Cardiac fibroblast (primary cell): Measurements from ENCODE around the gene UBE2S.
"Not testable (repeated sequence)": the region's sequence is repeated elsewhere in the genome, so short reads cannot be mapped to it uniquely, and the experiment has no call there.

ENCODE experiments used
- DNase-seq, 2 donors: peaks; one replicate each; pipeline versions ENCODE4 v3.0.0 to v3.0.0-alpha.2; 2010; ENCODE audit warnings: low read depth in 2 of 2
- H3K4me3 ChIP-seq, 2 donors: replicated peaks in 1 of 2; 1 replicate in 1 of 2; 2 replicates in 1 of 2; pipeline ENCODE4 v1.5.1; 2011; ENCODE audit warnings: low read depth in 2 of 2, low read length in 2 of 2, mild to moderate bottlenecking in 2 of 2, moderate library complexity in 1 of 2
- TF ChIP-seq, protein P1 (sequence below): IDR thresholded peaks from one replicate; pipeline ENCODE4 v1.5.1; 2011; ENCODE audit warnings: low read depth, mild to moderate bottlenecking, low read length, inconsistent platforms

Gene UBE2S

DNA sequence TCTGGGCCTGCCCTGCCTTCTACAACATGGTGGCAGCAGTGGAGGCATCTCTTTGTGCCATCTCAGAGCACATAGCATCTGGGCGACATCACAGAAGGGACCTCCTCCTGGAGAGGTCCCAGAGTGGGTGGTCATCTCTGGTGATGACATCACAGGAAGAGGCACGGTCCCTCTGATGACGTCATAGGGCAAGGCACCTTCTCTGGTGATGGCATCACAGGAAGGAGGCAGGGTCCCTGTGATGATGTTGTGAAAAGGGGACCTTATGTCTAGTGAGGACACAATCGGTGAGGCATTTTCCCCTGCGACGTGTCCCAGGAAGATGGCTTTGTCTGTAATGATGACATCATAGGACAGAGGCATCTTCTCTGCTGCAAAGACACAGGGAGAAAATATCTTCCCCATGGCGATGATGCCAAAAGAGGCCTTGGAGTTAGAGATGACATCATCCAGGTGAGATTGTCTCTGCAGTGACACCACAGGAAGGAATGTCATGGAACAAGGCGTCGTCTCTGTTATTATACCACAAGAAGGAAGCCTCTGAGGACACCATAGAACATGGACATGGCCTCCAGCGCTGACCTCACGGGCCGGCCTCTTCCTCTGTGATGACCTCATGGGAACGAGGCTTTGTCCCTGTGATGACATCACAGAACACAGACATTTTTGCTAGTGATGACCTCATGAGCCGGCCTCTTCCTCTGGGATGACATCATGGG, 24.8 kb upstream of the UBE2S start:
- DNase-seq: no peak
- TF ChIP-seq, protein P1, sequence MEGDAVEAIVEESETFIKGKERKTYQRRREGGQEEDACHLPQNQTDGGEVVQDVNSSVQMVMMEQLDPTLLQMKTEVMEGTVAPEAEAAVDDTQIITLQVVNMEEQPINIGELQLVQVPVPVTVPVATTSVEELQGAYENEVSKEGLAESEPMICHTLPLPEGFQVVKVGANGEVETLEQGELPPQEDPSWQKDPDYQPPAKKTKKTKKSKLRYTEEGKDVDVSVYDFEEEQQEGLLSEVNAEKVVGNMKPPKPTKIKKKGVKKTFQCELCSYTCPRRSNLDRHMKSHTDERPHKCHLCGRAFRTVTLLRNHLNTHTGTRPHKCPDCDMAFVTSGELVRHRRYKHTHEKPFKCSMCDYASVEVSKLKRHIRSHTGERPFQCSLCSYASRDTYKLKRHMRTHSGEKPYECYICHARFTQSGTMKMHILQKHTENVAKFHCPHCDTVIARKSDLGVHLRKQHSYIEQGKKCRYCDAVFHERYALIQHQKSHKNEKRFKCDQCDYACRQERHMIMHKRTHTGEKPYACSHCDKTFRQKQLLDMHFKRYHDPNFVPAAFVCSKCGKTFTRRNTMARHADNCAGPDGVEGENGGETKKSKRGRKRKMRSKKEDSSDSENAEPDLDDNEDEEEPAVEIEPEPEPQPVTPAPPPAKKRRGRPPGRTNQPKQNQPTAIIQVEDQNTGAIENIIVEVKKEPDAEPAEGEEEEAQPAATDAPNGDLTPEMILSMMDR: no peak
- H3K4me3 ChIP-seq: no peak overlapping the region

DNA sequence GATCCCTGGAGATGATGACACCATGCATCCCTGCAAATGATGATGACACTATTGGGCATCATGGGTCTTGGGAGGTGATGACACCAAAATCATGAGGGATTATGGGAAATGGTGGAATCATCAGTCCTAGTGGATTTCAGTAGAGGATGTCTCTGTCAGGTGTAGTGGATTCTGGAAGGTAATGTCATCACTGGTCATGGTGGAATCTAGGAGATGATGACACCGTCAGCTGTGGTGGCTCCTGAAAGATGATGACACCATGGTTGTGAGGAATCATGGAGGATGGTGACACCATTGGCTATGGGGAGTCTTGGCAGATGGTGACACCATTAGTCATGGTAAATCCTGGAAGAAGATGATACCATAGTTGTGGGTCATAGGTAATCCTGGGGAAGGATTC, 23.6 kb upstream of the UBE2S start:
- TF ChIP-seq, protein P1: no peak
- H3K4me3 ChIP-seq: no peak overlapping the region
- no peak for DNase-seq

DNA sequence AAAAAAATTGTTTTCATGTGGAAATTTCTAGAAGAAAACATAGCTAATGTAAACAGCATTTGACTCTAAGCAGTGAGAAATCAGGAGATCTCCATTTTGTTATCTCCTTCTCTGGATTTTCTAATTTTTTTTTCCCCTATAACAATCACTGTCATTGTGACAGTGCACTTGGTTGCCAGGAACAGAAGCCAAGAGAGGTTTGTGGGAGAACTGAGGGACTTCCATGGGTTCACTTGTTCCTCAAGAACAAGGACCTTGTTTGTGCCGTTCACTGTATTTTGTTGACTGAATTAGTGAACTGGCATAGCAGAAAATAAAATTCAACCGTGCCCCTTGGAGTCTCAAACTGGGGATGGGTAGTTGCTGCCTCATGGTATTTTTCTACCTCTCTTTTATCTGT, 18.5 kb upstream of the UBE2S start:
- no peak overlapping the region for H3K4me3 ChIP-seq
- no peak for DNase-seq
- TF ChIP-seq, protein P1: no peak

DNA sequence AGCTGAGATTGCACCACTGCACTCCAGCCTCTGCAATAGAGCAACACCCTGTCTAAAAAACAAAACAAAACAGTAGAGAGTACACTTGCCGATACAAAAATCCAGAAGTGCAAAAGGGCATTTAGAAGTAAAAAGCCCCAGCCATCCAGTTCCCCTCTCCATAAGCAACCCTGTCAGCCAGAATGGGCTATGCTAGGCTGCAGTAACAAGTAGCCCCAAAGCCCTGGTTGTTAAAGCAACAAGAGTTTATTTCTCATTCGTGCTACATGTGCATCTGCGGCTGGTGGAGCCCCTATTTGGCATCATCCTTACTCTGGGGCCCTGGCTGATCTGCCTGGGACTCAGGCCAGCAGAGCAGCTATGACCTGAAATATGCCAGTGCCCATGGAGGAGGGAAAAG, 16.9 kb upstream of the UBE2S start:
- no peak overlapping the region for H3K4me3 ChIP-seq
- DNase-seq: no peak
- TF ChIP-seq, protein P1: no peak

DNA sequence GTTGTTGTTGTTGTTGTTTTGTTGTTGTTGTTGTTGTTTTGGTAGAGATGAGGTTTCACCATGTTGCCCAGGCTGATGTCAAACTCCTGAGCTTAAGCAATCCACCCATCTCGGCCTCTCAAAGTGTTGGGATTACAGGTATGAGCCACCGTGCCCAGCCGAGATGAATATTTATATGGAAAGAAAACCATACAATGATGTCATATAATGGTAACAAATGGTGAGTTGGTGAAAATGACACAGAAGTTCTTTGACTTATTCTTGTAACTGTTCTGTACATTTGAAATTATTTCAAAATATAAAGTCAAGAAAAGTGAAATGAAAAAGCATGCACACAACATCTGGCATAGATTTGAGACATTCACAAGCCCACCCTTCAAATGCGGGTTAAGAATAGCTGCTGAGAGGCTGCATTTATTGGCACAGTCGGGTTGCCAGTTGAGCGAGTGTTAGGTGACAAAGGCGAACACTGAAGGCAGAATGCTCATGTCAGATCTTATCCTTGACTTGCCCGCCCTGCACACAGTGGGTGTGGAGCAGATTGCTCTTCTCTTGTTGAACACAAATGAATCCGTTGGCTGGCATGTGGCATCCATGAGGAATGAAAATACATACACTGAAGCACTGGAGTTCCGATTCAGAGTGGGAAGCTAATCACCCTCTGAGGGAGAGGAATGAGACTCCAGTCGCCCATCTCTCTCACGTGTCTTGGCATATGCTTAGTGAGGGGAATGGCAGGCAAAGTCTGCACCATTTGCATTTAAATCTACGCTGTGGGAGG, 15.8 kb upstream of the UBE2S start:
- no peak overlapping the region for H3K4me3 ChIP-seq

DNA sequence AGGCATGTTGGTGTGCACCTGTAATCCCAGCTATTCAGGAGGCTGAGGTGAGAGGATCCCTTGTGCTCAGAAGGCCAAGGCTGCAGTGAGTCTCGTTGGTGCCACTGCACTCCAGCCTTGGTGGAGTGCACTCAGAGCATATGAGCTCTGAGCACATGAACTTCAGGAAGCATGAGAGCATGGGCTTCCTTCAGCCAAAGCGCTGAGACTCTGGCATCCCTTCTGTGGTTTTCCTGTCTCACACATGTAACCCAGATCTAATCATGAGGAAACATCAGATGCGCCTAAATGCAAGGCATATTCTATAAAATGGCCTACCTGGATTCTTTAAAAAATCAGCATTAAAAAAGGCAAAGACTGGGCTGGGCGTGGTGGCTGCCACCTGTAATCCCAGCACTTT, 13.7 kb upstream of the UBE2S start:
- not testable (repeated sequence) for DNase-seq, H3K4me3 ChIP-seq

More for the DNA sequence above, 15.8 kb upstream of the UBE2S start:
- TF ChIP-seq, protein P1: no peak
- no peak for DNase-seq

DNA sequence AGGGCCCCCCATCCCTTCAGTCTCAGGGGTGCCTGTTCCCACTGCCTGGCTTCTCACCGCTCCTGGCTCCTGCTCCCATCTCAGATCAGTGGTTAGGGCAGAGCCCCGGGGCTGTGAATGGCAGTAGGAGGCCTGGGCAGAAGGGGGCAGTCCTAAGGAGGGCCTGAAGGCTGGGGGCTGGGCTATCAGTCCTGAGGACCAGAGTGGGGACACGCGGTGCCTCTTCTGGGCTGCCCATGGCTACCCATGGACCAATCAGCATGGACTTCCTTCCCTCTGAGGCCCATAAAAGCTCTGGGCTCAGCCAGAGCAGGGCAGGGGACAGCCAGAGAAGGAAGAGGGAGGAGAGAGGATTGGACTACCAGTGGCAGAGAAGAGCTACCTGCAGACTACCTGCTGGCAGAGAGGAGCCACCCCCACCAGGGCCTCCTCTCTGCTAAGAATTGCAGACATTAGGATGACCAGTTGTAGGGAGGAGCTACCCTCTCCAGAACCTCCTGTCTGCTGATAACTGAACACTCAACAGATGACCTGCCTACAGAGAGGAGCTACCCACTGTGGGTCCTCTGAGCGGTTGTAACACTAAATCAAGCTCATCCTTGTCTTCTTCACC, 12.1 kb upstream of the UBE2S start:
- no peak for DNase-seq
- H3K4me3 ChIP-seq: no peak overlapping the region
- TF ChIP-seq, protein P1: no peak
